Ovary (tissue), 9 donors: Measurements from ENCODE around the gene IL12RB2. TPM values are rescaled to one million over a fixed set of nuclear protein-coding genes. Genes with fewer than 3 reads are reported as not detected.

Experiments
- DNase-seq, 5 donors: peaks; one replicate each; pipeline ENCODE4 v3.0.0-alpha.2; 2019 to 2020
- H3K27ac ChIP-seq, 2 donors: fragments of 200-600 bp; one replicate each; pipeline versions ENCODE4 v1.5.1 to v1.8.0; 2019 to 2022
- H3K27me3 ChIP-seq: fragments of 200-600 bp; one replicate; pipeline ENCODE4 v1.8.0; 2022
- H3K36me3 ChIP-seq: fragments of 200-600 bp; sonication (generic); one replicate; pipeline ENCODE4 v1.5.1; 2019
- H3K4me1 ChIP-seq: one replicate; pipeline ENCODE4 v1.8.1; 2013; ENCODE audit warnings: mild to moderate bottlenecking, moderate library complexity; ENCODE audit not compliant: insufficient read depth
- H3K4me3 ChIP-seq: fragments of 200-600 bp; sonication (generic); one replicate; pipeline ENCODE4 v1.5.1; 2017
- H3K9me3 ChIP-seq, 2 donors: fragments of 200-600 bp in 1 of 2; sonication (generic) in 1 of 2; one replicate each; pipeline versions ENCODE4 v1.5.1 to v1.8.1; 2013 to 2019; ENCODE audit warnings: mild to moderate bottlenecking in 1 of 2, moderate library complexity in 1 of 2
- CTCF ChIP-seq, 3 donors: fragments of 450-650 bp in 2 of 3; fragments of 200-600 bp in 1 of 3; IDR thresholded peaks; one replicate each; pipeline versions ENCODE4 v1.5.1 to v1.8.0; 2016 to 2022; ENCODE audit warnings: antibody characterized with exemption in 3 of 3, mild to moderate bottlenecking in 1 of 3
- EP300 ChIP-seq: sonication (generic); formaldehyde crosslinking; IDR thresholded peaks from one replicate; pipeline ENCODE4 v1.6.1; 2017; ENCODE audit warnings: antibody characterized with exemption
- POLR2A ChIP-seq: fragments of 450-650 bp; IDR thresholded peaks from one replicate; pipeline ENCODE4 v1.6.1; 2017; ENCODE audit warnings: antibody characterized with exemption, mild to moderate bottlenecking, moderate library complexity
- WGBS, 3 donors: extraction: QIAGEN DNeasy Blood & Tissue Kit in 1 of 3; methylation state at CpG; one replicate each; pipeline versions ENCODE4 v1.1.5 to v1.1.7; 2013 to 2017; 5-methylcytosine and 5-hydroxymethylcytosine counted together
- intact Hi-C, 4 donors: fragments of 100-400 bp; cut with DNase I; formaldehyde crosslinking; loops; one replicate each; pipeline versions ENCODE4 v1.11.0 to v1.15.1; 2022 to 2023
- polyA plus RNA-seq, 2 donors: library from polyadenylated mRNA; stranded (reverse); fragments of 200-250 nt in 1 of 2; fragments of 350-450 nt in 1 of 2; fragmentation: Illumina TruSeq in 1 of 2; extraction: RNeasy Lipid Tissue Mini Kit (QIAGEN cat#74804) in 1 of 2; gene quantifications; one replicate each; pipeline ENCODE4 v1.2.3, GENCODE V29; 2013 to 2014
- total RNA-seq, 7 donors: library from RNA; depleted of rRNA in 2 of 7; stranded (reverse); fragments of >200 nt in 2 of 7; fragmentation: NEBNext Ultra II Directional in 3 of 7; extraction: Animal tissue kit (Norgen Biotek cat#: 25700) in 3 of 7; gene quantifications; one replicate each; pipeline versions ENCODE4 v1.1.0 to v1.2.4, GENCODE V29; 2016 to 2023
- donor health status: DM: no; HTN: no; CAD: no; lungs with moderate emphysema.
- donor health status: DM: no; HTN: no; CAD: no.
- donor health status: Bipolar disorder and iron deficiency.
- donor health status: DM: yes; HTN: yes; CAD: no.
- donor health status: DM: no; HTN: no; CAD: no.
- donor health status: DM: yes; HTN: yes; CAD: no.

IL12RB2 gene
- total and polyA plus RNA-seq, 9 donors: 0.02 to 1.8 (median 0.61) TPM; not detected in 2

DNA sequence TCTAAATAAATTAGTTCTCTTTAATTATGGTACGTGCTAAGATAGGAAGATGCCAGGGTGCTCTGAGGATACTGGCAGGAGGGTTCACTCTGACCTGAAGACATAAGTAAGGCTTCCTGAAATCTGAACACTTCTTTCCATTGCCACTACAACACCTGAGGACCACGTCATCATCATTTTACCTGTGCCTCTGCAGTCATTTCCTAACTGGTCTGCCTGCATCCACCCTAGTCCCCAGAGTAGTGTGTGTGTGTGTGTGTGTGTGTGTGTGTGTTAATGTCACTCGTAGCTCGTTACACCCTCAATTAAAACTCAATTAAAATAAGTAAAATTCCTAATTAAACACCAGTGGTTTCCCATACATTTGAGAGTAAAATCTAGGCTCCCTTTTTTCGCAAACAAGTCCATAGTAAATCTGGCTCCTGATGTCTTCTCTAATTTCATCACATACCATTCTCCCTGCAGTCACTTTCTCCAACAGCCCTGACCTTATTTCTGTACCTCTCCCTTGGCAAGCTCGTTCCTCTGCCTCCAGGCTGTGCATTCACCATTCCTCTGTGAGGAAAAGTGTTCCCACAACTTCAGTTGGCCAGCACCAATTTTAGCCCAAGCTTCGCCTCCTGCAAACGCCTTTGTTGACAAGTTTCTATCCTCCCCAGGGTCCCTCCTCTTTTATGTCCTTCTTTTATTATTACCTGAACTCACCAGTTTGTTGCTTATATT is 8.7 kb downstream of the IL12RB2 start:
- Histone ChIP-seq H3K27me3 (no peaks in the 10 kb centered on the region), H3K4me1 (no peaks in the 10 kb centered on the region), H3K36me3 (no peaks in the 10 kb centered on the region), H3K4me3 (no peak overlapping the region), H3K27ac (no peak overlapping the region), H3K9me3 (peaks cover 0 to 2% of the 10 kb centered on the region in 2 donors)
- WGBS, 3 donors: 69 to 76% (median 75%) methylated on average over 8 of the region's 8 CpGs
- intact Hi-C loops: no loop called here
- TF ChIP-seq CTCF (IDR thresholded peaks at IDR 0.05): no peak
- TF ChIP-seq EP300: no peak
- TF ChIP-seq POLR2A: no peak
- no peak for DNase-seq

DNA sequence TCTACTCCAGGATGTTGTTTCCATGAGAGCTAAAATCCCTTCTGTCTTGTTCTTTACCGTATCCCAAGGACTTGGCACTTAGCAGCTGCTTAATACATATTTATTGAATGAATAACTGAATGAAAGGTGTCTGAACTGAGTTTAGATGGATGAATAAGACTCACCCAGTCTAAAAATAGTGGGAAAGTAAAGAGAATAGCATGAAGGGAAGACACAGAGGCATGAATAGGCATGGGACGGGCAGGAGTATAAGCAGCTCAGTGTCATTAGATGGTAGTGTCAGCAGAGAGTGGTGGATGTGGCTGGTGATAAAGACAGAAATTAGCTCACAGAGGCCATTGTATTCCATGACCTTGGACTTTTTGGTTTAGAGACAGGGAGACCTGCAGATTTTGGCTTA is 9.2 kb downstream of the IL12RB2 start:
- DNase-seq: no peak
- TF ChIP-seq POLR2A: no peak
- TF ChIP-seq EP300: no peak
- TF ChIP-seq CTCF (IDR thresholded peaks at IDR 0.05): no peak
- Histone ChIP-seq H3K4me3 (no peak overlapping the region), H3K27ac (no peak overlapping the region), H3K27me3 (no peaks in the 10 kb centered on the region), H3K4me1 (no peaks in the 10 kb centered on the region), H3K9me3 (peaks cover 0 to 2% of the 10 kb centered on the region in 2 donors), H3K36me3 (no peaks in the 10 kb centered on the region)
- WGBS, 3 donors: 79 to 90% (median 79%) methylated on average over 2 of the region's 2 CpGs
- intact Hi-C loops: no loop called here

DNA sequence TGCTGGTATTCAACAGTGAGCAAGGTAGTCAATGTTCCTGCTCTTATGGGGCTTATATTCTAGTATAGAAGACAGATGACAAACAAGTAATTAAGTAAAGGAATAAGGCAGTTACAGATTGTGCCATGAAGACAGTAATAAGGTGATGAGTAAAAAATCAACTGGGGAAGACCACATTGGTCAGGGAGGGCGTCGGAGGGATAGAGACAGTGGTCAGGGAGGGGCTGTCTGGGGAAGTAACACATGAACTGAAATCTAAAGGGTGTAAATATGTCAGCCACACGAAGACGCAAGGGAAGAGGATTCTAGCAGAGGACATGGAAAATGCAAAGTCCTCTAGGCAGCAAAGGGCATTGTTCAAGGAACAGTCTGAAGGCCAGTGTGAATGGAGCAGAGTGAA is 10.1 kb downstream of the IL12RB2 start:
- Histone ChIP-seq H3K4me3 (no peak overlapping the region), H3K4me1 (no peaks in the 10 kb centered on the region), H3K9me3 (peaks cover 0 to 2% of the 10 kb centered on the region in 2 donors), H3K27ac (no peak overlapping the region), H3K27me3 (no peaks in the 10 kb centered on the region), H3K36me3 (no peaks in the 10 kb centered on the region)
- DNase-seq: no peak
- intact Hi-C loops: no loop called here
- TF ChIP-seq CTCF (IDR thresholded peaks at IDR 0.05) (no peak), EP300 (no peak), POLR2A (no peak)
- 90 to 94% (median 92%) methylated on average over 4 of the region's 4 CpGs for WGBS, 3 donors

DNA sequence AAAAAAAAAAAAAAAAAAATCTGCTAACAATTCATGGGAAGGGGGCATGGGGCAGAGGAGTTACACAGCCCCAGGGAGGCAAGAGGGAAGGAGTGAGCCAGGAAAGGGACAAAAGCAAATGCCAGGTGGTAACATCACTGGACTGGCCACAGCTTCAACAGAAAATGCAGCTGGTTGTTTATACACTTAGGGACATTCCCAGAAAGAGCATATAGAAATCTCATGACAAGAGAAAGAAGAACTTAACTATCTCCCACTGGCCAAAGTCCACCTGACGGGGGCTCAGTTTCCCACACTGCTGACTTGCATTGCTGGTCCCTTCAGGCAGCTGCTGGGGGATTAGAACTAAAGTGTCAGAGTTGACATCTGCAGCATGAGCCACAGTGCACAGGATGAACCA is 14.8 kb downstream of the IL12RB2 start:
- no peaks in the 10 kb centered on the region for H3K9me3 ChIP-seq
- TF ChIP-seq EP300 (no peak), CTCF (IDR thresholded peaks at IDR 0.05) (no peak), POLR2A (no peak)
- 82 to 100% (median 92%) methylated on average over 1 of the region's 1 CpG for WGBS, 3 donors
- no peak overlapping the region for H3K4me3 ChIP-seq
- no peak overlapping the region for H3K27ac ChIP-seq
- H3K36me3 ChIP-seq: no peaks in the 10 kb centered on the region
- intact Hi-C loops: no loop called here
- H3K27me3 ChIP-seq: no peaks in the 10 kb centered on the region
- DNase-seq: no peak
- H3K4me1 ChIP-seq: no peaks in the 10 kb centered on the region
